ENCODE data around the gene MED13L. TPM values are rescaled to one million over a fixed set of nuclear protein-coding genes. Genes with fewer than 3 reads are reported as not detected.

MED13L gene
- total RNA-seq, 2 experiments from 2014 or later, result 74.7 to 76.9 TPM

GRCh38 chr12:115960868-115961802, 316.4 kb downstream of the MED13L start:
- Mint-ChIP-seq H3K9me3 (ENCODE audit: insufficient read depth) (no peaks in the 10 kb centered on the region), H3K4me1 (ENCODE audit: low read depth) (peaks cover 58% of the 10 kb centered on the region), H3K27me3 (ENCODE audit: low read depth) (no peaks in the 10 kb centered on the region), H3K36me3 (ENCODE audit: low read depth) (peaks cover 61% of the 10 kb centered on the region), H3K4me3 (peak overlapping the region; percentile 5), H3K27ac (peak overlapping the region; percentile 27)
- peak; percentile 61 for DNase-seq
- CTCF ChIA-PET, result no interaction called here
- POLR2A ChIA-PET, result no interaction called here
- ATAC-seq, result peak; percentile 71

- ChIA-PET POLR2A (no interaction called here), CTCF (interaction anchor here (1.0 to 1.1 kb wide), 3 partner anchors 10 to 751 kb away, joined by 3 to 4 read pairs (median 4); no protein-coding TSS in a partner anchor)
- DNase-seq, result no peak
- Mint-ChIP-seq H3K9me3 (ENCODE audit: insufficient read depth) (no peaks in the 10 kb centered on the region), H3K4me1 (ENCODE audit: low read depth) (peaks cover 26% of the 10 kb centered on the region), H3K36me3 (ENCODE audit: low read depth) (peaks cover 32% of the 10 kb centered on the region), H3K27me3 (ENCODE audit: low read depth) (no peaks in the 10 kb centered on the region), H3K4me3 (no peak overlapping the region), H3K27ac (no peak overlapping the region)
- no peak for ATAC-seq
Observed at GRCh38 chr12:115957686-115958290, 319.7 kb downstream of the MED13L start.

- ATAC-seq, result no peak
- Mint-ChIP-seq H3K36me3 (ENCODE audit: low read depth) (peaks cover 26% of the 10 kb centered on the region), H3K9me3 (ENCODE audit: insufficient read depth) (no peaks in the 10 kb centered on the region), H3K4me1 (ENCODE audit: low read depth) (peaks cover 23% of the 10 kb centered on the region), H3K4me3 (no peak overlapping the region), H3K27ac (no peak overlapping the region), H3K27me3 (ENCODE audit: low read depth) (no peaks in the 10 kb centered on the region)
- POLR2A ChIA-PET, result no interaction called here
- DNase-seq, result no peak
- CTCF ChIA-PET, result interaction anchor here (0.6 kb wide), 1 partner anchor 747 kb away, joined by 3 read pairs; no protein-coding TSS in a partner anchor
Observed at GRCh38 chr12:115956659-115957058, 320.8 kb downstream of the MED13L start.

DNA sequence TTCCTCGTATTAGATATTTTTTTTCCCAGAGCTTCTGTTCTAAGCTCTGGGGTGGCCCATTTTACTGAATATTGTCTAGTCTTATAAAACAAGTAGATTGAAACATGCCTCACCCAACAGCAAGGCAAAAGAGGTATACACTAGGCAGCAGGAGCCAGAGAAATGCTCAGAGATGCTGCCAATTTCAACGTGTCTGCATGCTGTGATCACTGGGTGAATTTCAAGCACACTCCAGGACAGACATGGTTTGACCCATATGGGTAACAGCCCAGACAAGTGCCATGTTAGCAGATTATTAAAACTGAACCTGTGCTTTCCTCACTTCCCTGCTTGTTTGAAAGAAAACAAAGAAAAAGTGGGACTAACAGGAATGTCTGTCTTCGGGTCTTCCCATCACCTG, 321.3 kb downstream of the MED13L start:
- H3K4me3 Mint-ChIP-seq, result no peak overlapping the region
- no peaks in the 10 kb centered on the region for H3K27me3 Mint-ChIP-seq (ENCODE audit: low read depth)
- H3K27ac Mint-ChIP-seq, result no peak overlapping the region
- peaks cover 19% of the 10 kb centered on the region for H3K4me1 Mint-ChIP-seq (ENCODE audit: low read depth)
- peaks cover 22% of the 10 kb centered on the region for H3K36me3 Mint-ChIP-seq (ENCODE audit: low read depth)
- ChIA-PET CTCF (no interaction called here), POLR2A (no interaction called here)
- DNase-seq (no peak), ATAC-seq (no peak)
- H3K9me3 Mint-ChIP-seq (ENCODE audit: insufficient read depth), result no peaks in the 10 kb centered on the region

DNA sequence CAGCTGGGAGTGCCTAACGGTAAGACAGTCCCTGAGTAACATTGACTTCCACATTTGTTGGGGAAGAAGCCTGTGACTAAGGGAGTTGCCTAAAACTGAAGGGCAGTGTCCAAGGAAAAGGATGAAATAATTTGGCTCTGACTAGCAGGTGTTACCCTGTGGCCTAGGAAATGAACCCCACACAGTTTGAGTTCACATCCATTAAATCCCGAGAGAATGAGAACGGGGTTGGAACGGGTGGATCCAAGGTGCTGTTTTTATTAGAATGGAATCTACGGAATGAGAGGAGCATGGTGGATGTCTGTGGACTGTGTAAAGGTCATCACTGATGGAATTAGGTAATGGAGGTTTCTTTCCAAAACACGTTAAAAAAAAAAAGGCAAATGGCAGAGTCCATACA, 324.0 kb downstream of the MED13L start:
- Mint-ChIP-seq H3K4me1 (ENCODE audit: low read depth) (peaks cover 2% of the 10 kb centered on the region), H3K36me3 (ENCODE audit: low read depth) (peaks cover 6% of the 10 kb centered on the region), H3K9me3 (ENCODE audit: insufficient read depth) (no peaks in the 10 kb centered on the region), H3K4me3 (no peak overlapping the region), H3K27me3 (ENCODE audit: low read depth) (no peaks in the 10 kb centered on the region), H3K27ac (no peak overlapping the region)
- POLR2A ChIA-PET, result no interaction called here
- ATAC-seq (no peak), DNase-seq (no peak)
- CTCF ChIA-PET, result no interaction called here

DNA sequence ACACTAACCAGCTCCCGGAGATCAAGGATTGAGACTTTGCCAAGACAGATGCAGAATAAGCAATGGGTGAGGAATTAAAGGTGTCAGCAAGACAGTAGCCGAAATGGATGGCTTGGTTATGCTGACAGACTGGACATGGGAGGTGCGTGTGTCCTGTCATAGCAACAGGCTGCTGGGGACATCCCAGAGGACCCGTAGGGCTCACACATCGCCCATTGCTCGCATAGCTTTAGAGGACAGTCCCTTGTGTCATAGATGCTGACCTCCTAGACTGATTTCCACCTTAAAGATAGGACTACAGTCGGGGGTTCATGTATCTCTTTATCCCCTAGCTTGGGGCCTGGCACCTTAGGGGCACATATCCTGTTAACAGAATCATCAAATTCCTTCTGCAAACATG, 324.5 kb downstream of the MED13L start:
- Mint-ChIP-seq H3K4me1 (ENCODE audit: low read depth) (no peaks in the 10 kb centered on the region), H3K27me3 (ENCODE audit: low read depth) (no peaks in the 10 kb centered on the region), H3K4me3 (no peak overlapping the region), H3K36me3 (ENCODE audit: low read depth) (peaks cover 2% of the 10 kb centered on the region), H3K27ac (no peak overlapping the region), H3K9me3 (ENCODE audit: insufficient read depth) (no peaks in the 10 kb centered on the region)
- ChIA-PET POLR2A (no interaction called here), CTCF (no interaction called here)
- ATAC-seq, result no peak
- no peak for DNase-seq

GRCh38 chr12:115950959-115951358, 326.5 kb downstream of the MED13L start:
- DNase-seq, result no peak
- Mint-ChIP-seq H3K36me3 (ENCODE audit: low read depth) (no peaks in the 10 kb centered on the region), H3K9me3 (ENCODE audit: insufficient read depth) (no peaks in the 10 kb centered on the region), H3K27ac (no peak overlapping the region), H3K4me3 (no peak overlapping the region), H3K4me1 (ENCODE audit: low read depth) (no peaks in the 10 kb centered on the region), H3K27me3 (ENCODE audit: low read depth) (no peaks in the 10 kb centered on the region)
- CTCF ChIA-PET, result no interaction called here
- POLR2A ChIA-PET, result no interaction called here
- no peak for ATAC-seq

- ChIA-PET POLR2A (no interaction called here), CTCF (no interaction called here)
- no peaks in the 10 kb centered on the region for H3K36me3 Mint-ChIP-seq (ENCODE audit: low read depth)
- H3K4me3 Mint-ChIP-seq, result no peak overlapping the region
- H3K27me3 Mint-ChIP-seq (ENCODE audit: low read depth), result no peaks in the 10 kb centered on the region
- no peak overlapping the region for H3K27ac Mint-ChIP-seq
- H3K4me1 Mint-ChIP-seq (ENCODE audit: low read depth), result no peaks in the 10 kb centered on the region
- H3K9me3 Mint-ChIP-seq (ENCODE audit: insufficient read depth), result no peaks in the 10 kb centered on the region
- DNase-seq, result no peak
- no peak for ATAC-seq
Observed at GRCh38 chr12:115949675-115950074, 327.8 kb downstream of the MED13L start.

GRCh38 chr12:115947696-115948062, 329.8 kb downstream of the MED13L start:
- H3K9me3 Mint-ChIP-seq (ENCODE audit: insufficient read depth), result no peaks in the 10 kb centered on the region
- no peak for ATAC-seq
- no peak for DNase-seq
- ChIA-PET CTCF (interaction anchor here (0.7 to 1.3 kb wide), 7 partner anchors 10 to 1967 kb away, joined by 3 to 4 read pairs (median 3); no protein-coding TSS in a partner anchor), POLR2A (no interaction called here)
- H3K27ac Mint-ChIP-seq, result no peak overlapping the region
- H3K27me3 Mint-ChIP-seq (ENCODE audit: low read depth), result no peaks in the 10 kb centered on the region
- H3K4me3 Mint-ChIP-seq, result no peak overlapping the region
- no peaks in the 10 kb centered on the region for H3K4me1 Mint-ChIP-seq (ENCODE audit: low read depth)
- no peaks in the 10 kb centered on the region for H3K36me3 Mint-ChIP-seq (ENCODE audit: low read depth)

GRCh38 chr12:115946867-115947695, 330.4 kb downstream of the MED13L start:
- H3K27me3 Mint-ChIP-seq (ENCODE audit: low read depth), result no peaks in the 10 kb centered on the region
- no peak overlapping the region for H3K27ac Mint-ChIP-seq
- no peaks in the 10 kb centered on the region for H3K36me3 Mint-ChIP-seq (ENCODE audit: low read depth)
- ChIA-PET POLR2A (no interaction called here), CTCF (interaction anchor here (0.7 to 1.4 kb wide), 7 partner anchors 10 to 1967 kb away, joined by 3 to 4 read pairs (median 3); no protein-coding TSS in a partner anchor)
- no peaks in the 10 kb centered on the region for H3K4me1 Mint-ChIP-seq (ENCODE audit: low read depth)
- no peak for ATAC-seq
- no peak overlapping the region for H3K4me3 Mint-ChIP-seq
- DNase-seq, result no peak
- H3K9me3 Mint-ChIP-seq (ENCODE audit: insufficient read depth), result no peaks in the 10 kb centered on the region

DNA sequence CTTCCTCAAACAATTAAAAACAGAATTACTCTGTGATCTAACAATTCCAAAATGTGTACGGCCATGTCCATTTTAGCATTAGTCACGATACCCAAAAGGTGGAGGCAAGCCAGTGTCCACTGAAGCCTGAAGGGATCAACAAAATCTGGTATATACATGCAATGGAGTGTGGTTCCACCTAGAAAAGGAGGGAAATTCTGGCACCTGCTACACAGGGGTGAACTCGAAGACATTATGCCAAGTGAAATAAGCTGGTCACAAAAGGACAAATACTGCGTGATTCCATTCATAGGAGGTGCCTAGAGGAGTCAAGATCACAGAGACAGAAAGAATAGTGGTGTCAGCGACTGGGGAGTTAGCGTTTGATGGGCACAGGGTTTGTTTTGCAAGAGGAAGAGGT, 331.4 kb downstream of the MED13L start:
- no peaks in the 10 kb centered on the region for H3K4me1 Mint-ChIP-seq (ENCODE audit: low read depth)
- ChIA-PET POLR2A (no interaction called here), CTCF (interaction anchor here (1.4 kb wide), 1 partner anchor 42 kb away, joined by 4 read pairs; no protein-coding TSS in a partner anchor)
- no peak for ATAC-seq
- no peak overlapping the region for H3K4me3 Mint-ChIP-seq
- no peaks in the 10 kb centered on the region for H3K27me3 Mint-ChIP-seq (ENCODE audit: low read depth)
- H3K27ac Mint-ChIP-seq, result no peak overlapping the region
- no peaks in the 10 kb centered on the region for H3K36me3 Mint-ChIP-seq (ENCODE audit: low read depth)
- H3K9me3 Mint-ChIP-seq (ENCODE audit: insufficient read depth), result no peaks in the 10 kb centered on the region
- no peak for DNase-seq

DNA sequence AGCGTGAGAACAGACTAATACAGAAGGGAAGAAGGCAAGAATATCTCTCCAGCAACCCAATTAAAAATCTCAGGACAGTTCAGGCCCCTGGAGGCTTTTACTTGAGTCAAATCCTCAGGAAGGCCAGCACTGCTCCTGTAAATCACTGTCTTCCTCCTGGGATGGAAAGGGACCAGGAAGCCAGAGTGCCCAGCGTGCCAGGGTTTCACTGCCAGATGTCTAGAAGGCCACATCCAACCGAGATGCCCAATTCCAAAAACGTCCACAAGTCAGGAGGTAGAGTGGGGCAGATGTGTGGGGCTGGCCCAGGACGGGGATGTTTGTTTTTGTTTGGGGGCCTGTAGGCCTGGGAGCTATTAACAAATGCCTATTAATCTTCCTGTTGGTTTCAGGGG, 332.0 kb downstream of the MED13L start:
- POLR2A ChIA-PET, result no interaction called here
- ATAC-seq, result no peak
- no peak overlapping the region for H3K4me3 Mint-ChIP-seq
- H3K36me3 Mint-ChIP-seq (ENCODE audit: low read depth), result no peaks in the 10 kb centered on the region
- no peak for DNase-seq
- no peak overlapping the region for H3K27ac Mint-ChIP-seq
- no peaks in the 10 kb centered on the region for H3K4me1 Mint-ChIP-seq (ENCODE audit: low read depth)
- CTCF ChIA-PET, result no interaction called here
- H3K27me3 Mint-ChIP-seq (ENCODE audit: low read depth), result no peaks in the 10 kb centered on the region
- H3K9me3 Mint-ChIP-seq (ENCODE audit: insufficient read depth), result no peaks in the 10 kb centered on the region

All from activated CD8-positive, alpha-beta T cell treated with anti-CD3 and anti-CD28 coated beads, Interleukin-2, amount 10 ng/mL, durations not matched to agents 7 days and 5 days (primary cell).